Activated CD4-positive, alpha-beta memory T cell treated with anti-CD3 and anti-CD28 coated beads, Interleukin-2, amount 10 ng/mL, durations not matched to agents 7 days and 5 days (primary cell): ENCODE measurements around the gene CCDC180. TPM values are rescaled to one million over a fixed set of nuclear protein-coding genes. Genes with fewer than 3 reads are reported as not detected.
"Not testable (repeated sequence)": the region's sequence is repeated elsewhere in the genome, so short reads cannot be mapped to it uniquely, and the experiment has no call there.

ENCODE experiments used
- CTCF ChIA-PET: fragments of 350-600 bp; sonication (Branson Sonifier 250); formaldehyde crosslinking; loops from one replicate; lab custom pipeline; 2021; ENCODE audit warnings: antibody characterized with exemption, inconsistent platforms; lab: Charles Lee
- POLR2A ChIA-PET: fragments of 350-600 bp; sonication (Branson Sonifier 250); formaldehyde crosslinking; loops from one replicate; lab custom pipeline; 2021; ENCODE audit warnings: antibody characterized with exemption; lab: Charles Lee
- DNase-seq: peaks from one replicate; pipeline ENCODE4 v3.0.0-alpha.2; 2020
- H3K27ac Mint-ChIP-seq: one replicate; pipeline ENCODE4 v1.8.0; 2021; ENCODE audit warnings: mild to moderate bottlenecking, mixed read lengths
- H3K27me3 Mint-ChIP-seq: one replicate; pipeline ENCODE4 v1.8.0; 2021; ENCODE audit warnings: mixed read lengths
- H3K36me3 Mint-ChIP-seq: one replicate; pipeline ENCODE4 v1.8.0; 2021; ENCODE audit warnings: low read depth, mixed read lengths
- H3K4me1 Mint-ChIP-seq: one replicate; pipeline ENCODE4 v1.8.0; 2021; ENCODE audit warnings: mixed read lengths
- H3K4me3 Mint-ChIP-seq: one replicate; pipeline ENCODE4 v1.8.0; 2021; ENCODE audit warnings: mild to moderate bottlenecking, mixed read lengths
- H3K9me3 Mint-ChIP-seq: one replicate; pipeline ENCODE4 v1.8.0; 2021; ENCODE audit warnings: mixed read lengths
- total RNA-seq, 2 experiments: library from RNA; stranded (reverse); gene quantifications; one replicate each; pipeline ENCODE4 v1.2.3, GENCODE V29; 2021

The CCDC180 gene
- total RNA-seq: 1 to 10 TPM; 3.3 to 5.1 TPM

DNA sequence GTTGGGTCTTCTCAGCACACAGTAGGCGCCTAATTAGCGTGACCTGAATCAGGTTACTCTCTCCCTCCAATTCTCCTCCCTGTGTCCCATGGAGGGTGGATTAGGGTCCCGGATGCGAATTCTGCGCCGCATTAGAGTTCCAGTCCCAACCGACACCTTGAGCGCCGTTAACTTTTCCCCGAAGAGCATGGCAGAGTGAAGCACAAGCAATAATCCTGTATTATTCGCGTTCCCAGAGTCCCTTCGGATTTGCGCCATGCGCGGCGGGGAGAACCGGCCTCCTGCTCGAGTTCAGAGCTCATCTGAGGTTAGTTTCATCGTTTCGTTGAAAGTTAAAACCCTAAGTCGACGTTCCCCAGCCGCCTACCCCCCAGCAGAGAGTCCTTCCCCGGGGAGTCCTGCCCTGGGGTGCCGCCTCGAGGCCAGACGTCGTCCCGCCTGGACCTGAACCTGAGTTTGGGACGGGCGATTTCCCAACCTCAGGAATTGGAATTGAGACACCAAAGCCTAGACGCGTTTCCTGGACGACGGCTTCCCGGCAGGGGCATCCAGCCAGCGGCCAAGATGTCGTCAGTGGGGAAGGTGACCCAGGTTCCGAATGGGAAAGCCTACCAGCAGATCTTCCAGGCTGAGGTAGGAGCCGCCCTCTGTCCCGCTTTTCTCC, at the start of gene CCDC180:
CCDC180 (plus strand) TSS at position 160 of the 664 bp plus-strand sequence; CDS start at position 565, 405 bp downstream.
- ChIA-PET CTCF (no interaction called here), POLR2A (no interaction called here)
- Mint-ChIP-seq H3K36me3 (no peaks in the 10 kb centered on the region), H3K4me1 (no peaks in the 10 kb centered on the region), H3K27me3 (peaks cover 4% of the 10 kb centered on the region), H3K4me3 (no peak within 1 kb of the TSS), H3K27ac (no peak within 1 kb of the TSS), H3K9me3 (peaks cover 2% of the 10 kb centered on the region)
- no peak for DNase-seq

DNA sequence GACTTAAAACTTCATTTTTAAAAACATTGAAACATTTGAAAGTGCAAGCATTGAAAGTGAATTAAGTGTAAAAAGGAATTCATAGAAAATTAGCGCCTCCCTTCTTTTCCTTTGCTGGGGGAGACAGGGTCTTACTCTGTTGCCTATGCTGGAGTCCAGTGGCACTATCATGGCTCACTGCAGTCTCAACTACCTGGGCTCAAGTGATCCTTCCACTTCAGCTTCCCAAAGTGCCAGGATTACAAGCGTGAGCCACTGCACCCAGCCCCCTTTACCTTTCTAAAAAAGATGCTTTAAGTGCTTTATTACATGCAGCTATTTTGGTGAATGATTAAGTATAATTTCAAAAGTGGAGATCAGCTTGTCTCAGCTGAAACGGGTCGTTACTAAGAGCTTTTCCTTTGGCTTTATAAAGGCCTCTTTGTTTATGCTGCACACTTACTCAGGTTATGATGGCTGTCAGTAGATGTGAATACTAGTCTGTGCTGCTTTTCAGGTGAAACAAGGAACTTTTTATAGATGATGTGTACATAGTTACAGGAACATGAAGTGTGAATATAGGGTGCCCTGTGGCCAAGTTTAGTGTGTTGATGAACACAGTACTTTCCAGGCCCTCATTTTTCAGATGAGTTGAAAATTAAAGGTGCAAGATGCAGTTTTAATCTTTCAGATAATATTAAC, 47.5 kb upstream of the CCDC180 start:
- H3K27me3 Mint-ChIP-seq, H3K4me3 Mint-ChIP-seq, POLR2A ChIA-PET, H3K27ac Mint-ChIP-seq, H3K36me3 Mint-ChIP-seq, H3K4me1 Mint-ChIP-seq, DNase-seq, H3K9me3 Mint-ChIP-seq, CTCF ChIA-PET: not testable (repeated sequence)

- Mint-ChIP-seq H3K9me3 (no peaks in the 10 kb centered on the region), H3K36me3 (no peaks in the 10 kb centered on the region), H3K27me3 (no peaks in the 10 kb centered on the region), H3K4me3 (no peak overlapping the region), H3K4me1 (no peaks in the 10 kb centered on the region), H3K27ac (no peak overlapping the region)
- no peak for DNase-seq
- CTCF ChIA-PET: no interaction called here
- POLR2A ChIA-PET: no interaction called here
Observed at GRCh38 chr9:97271292-97271691, 36.2 kb upstream of the CCDC180 start.

DNA sequence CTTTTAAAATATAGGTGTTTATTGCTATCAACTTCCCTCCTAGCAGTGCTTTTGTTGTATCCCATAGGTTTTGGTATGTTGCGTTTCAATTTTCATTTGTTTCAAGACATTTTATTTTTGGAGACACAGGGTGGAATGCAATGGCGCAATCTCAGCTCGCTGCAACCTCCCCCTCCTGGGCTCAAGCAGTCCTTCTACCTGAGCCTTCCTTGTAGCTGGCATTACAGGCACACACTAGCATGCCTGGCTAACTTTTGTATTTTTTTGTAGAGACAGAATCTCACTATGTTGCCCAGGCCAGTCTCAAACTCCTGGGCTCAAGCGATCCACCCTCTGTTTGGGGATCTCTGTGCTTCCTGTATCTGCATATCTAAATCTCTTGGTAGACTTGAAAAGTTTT, 35.4 kb upstream of the CCDC180 start:
- POLR2A ChIA-PET: no interaction called here
- H3K27me3 Mint-ChIP-seq: no peaks in the 10 kb centered on the region

DNA sequence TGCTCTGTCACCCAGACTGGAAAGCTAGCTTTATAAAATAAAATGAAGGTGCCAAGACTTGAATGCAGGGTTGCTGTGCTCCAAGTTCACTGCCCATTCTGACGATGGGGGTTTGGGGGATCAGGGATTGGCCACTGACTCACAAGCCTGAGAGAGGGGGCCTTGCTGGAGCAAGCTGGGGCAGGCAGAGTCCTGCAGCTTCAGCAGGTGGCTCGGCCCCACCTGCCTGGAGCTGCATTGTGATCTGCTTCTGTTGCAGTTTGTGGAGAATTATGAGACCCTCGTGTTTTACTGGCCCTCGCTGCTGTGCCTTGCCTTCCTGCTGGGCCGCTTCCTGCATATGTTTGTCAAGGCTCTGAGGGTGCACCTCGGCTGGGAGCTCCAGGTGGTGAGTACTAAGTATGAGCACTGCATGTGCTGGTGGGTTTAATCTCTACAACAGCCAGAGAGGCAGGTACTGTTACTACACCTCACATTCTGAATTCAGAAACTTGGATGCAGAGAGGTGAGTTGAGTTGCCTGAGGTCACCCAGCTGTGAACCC, 31.1 kb upstream of the CCDC180 start:
- DNase-seq: no peak
- H3K27me3 Mint-ChIP-seq: no peaks in the 10 kb centered on the region
- ChIA-PET POLR2A (no interaction called here), CTCF (interaction anchor here (1.3 kb wide), 1 partner anchor 322 kb away, joined by 3 read pairs; no protein-coding TSS in a partner anchor)
- peaks cover 37% of the 10 kb centered on the region for H3K36me3 Mint-ChIP-seq
- no peaks in the 10 kb centered on the region for H3K9me3 Mint-ChIP-seq
- no peak overlapping the region for H3K27ac Mint-ChIP-seq
- no peaks in the 10 kb centered on the region for H3K4me1 Mint-ChIP-seq
- H3K4me3 Mint-ChIP-seq: no peak overlapping the region

More for the DNA sequence above, 35.4 kb upstream of the CCDC180 start:
- Mint-ChIP-seq H3K9me3 (no peaks in the 10 kb centered on the region), H3K27ac (no peak overlapping the region), H3K36me3 (peaks cover 6% of the 10 kb centered on the region), H3K4me1 (no peaks in the 10 kb centered on the region), H3K4me3 (no peak overlapping the region)
- CTCF ChIA-PET: no interaction called here
- DNase-seq: no peak

GRCh38 chr9:97277953-97278352, 29.5 kb upstream of the CCDC180 start:
- no peaks in the 10 kb centered on the region for H3K9me3 Mint-ChIP-seq
- no peaks in the 10 kb centered on the region for H3K27me3 Mint-ChIP-seq
- CTCF ChIA-PET: interaction anchor here (1.3 kb wide), 1 partner anchor 321 kb away, joined by 3 read pairs; no protein-coding TSS in a partner anchor
- DNase-seq: no peak
- POLR2A ChIA-PET: no interaction called here
- H3K27ac Mint-ChIP-seq: no peak overlapping the region
- H3K4me3 Mint-ChIP-seq: no peak overlapping the region
- no peaks in the 10 kb centered on the region for H3K4me1 Mint-ChIP-seq
- peaks cover 51% of the 10 kb centered on the region for H3K36me3 Mint-ChIP-seq

DNA sequence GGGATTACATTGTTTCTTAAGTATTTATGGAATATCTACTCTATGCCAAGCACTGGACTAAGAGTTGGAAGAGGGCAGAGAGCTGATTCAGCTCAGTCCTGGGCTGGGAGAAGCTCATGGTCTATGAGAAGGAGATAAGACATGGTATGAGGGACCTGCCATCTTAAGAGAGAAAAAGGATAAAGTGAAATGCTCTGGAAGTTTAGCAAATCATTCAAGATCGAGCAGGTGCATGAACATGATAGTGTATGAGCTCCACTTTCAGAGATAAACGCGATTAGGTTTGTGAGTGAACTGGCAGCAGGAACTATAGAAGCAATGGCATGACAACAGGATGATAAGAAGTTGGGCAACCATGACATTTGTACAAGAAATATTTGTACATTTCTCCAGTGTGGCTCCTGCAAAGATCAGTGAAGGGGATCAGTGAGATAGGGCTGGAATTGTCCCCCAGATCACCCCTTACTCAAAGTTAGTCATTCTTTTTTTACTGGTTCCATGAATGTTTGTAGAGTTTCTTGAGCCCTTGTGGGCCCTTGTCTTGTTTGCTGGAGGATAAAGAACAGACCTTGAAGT, 26.6 kb upstream of the CCDC180 start:
- H3K27ac Mint-ChIP-seq: no peak overlapping the region
- H3K36me3 Mint-ChIP-seq: peaks cover 69% of the 10 kb centered on the region
- CTCF ChIA-PET: no interaction called here
- H3K4me3 Mint-ChIP-seq: no peak overlapping the region
- no peaks in the 10 kb centered on the region for H3K27me3 Mint-ChIP-seq
- POLR2A ChIA-PET: no interaction called here
- no peaks in the 10 kb centered on the region for H3K9me3 Mint-ChIP-seq
- no peaks in the 10 kb centered on the region for H3K4me1 Mint-ChIP-seq
- no peak for DNase-seq

- H3K27me3 Mint-ChIP-seq: no peaks in the 10 kb centered on the region
- POLR2A ChIA-PET: no interaction called here
- H3K9me3 Mint-ChIP-seq: peaks cover 8% of the 10 kb centered on the region
- H3K27ac Mint-ChIP-seq: no peak overlapping the region
- no peak overlapping the region for H3K4me3 Mint-ChIP-seq
- no peaks in the 10 kb centered on the region for H3K4me1 Mint-ChIP-seq
- no peak for DNase-seq
- H3K36me3 Mint-ChIP-seq: peaks cover 67% of the 10 kb centered on the region
- CTCF ChIA-PET: no interaction called here
Observed at GRCh38 chr9:97283768-97284167, 23.7 kb upstream of the CCDC180 start.

DNA sequence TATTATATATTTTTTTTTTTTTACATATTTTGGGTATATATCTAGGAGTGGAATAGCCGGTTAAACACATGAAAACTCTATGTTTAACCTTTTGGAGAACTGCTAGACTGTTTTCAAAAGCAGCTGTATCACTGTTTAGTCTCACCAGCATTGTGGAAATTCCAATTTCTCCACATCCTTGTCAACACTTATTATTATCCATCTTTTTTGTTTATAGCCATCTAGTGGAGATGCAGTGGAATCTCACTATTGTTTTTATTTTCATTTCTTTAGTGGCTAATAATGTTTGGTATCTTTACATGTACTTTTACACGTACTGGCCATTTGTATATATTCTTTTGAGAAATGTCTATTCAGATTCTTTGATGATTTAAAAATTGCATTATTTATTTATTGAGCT, 22.7 kb upstream of the CCDC180 start:
- CTCF ChIA-PET: no interaction called here

DNA sequence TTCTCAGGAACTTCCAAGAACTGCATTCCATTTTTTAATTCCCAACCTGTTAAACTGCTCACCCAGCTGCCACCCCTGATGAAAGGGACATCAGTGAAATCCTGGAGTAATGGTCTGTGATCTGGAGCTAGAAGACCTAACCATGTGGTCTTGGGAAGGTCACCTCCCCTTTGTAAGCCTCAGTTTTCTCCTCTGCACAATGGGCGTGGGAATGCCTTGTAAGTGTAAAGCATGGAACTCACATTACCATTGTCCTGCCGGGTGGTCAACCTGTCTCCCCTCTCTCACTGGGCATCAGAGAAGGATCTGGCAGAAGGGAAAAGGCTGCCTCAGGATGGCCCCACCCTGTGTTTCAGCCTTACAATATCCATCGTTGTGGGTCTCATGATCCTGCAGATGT, 15.3 kb upstream of the CCDC180 start:
- no peak overlapping the region for H3K4me3 Mint-ChIP-seq
- POLR2A ChIA-PET: no interaction called here
- no peaks in the 10 kb centered on the region for H3K4me1 Mint-ChIP-seq
- H3K27ac Mint-ChIP-seq: no peak overlapping the region
- peaks cover 30% of the 10 kb centered on the region for H3K36me3 Mint-ChIP-seq
- H3K9me3 Mint-ChIP-seq: peaks cover 1% of the 10 kb centered on the region
- CTCF ChIA-PET: no interaction called here
- H3K27me3 Mint-ChIP-seq: no peaks in the 10 kb centered on the region
- no peak for DNase-seq

More for the DNA sequence above, 22.7 kb upstream of the CCDC180 start:
- Mint-ChIP-seq H3K27me3 (no peaks in the 10 kb centered on the region), H3K27ac (no peak overlapping the region), H3K4me3 (no peak overlapping the region), H3K36me3 (peaks cover 65% of the 10 kb centered on the region), H3K4me1 (no peaks in the 10 kb centered on the region), H3K9me3 (peaks cover 8% of the 10 kb centered on the region)
- DNase-seq: no peak
- POLR2A ChIA-PET: no interaction called here

GRCh38 chr9:97293207-97293721, 14.2 kb upstream of the CCDC180 start:
- Mint-ChIP-seq H3K9me3 (peaks cover 7% of the 10 kb centered on the region), H3K27me3 (no peaks in the 10 kb centered on the region), H3K36me3 (peaks cover 28% of the 10 kb centered on the region), H3K4me1 (no peaks in the 10 kb centered on the region), H3K4me3 (no peak overlapping the region), H3K27ac (no peak overlapping the region)
- no peak for DNase-seq
- ChIA-PET CTCF (no interaction called here), POLR2A (no interaction called here)

DNA sequence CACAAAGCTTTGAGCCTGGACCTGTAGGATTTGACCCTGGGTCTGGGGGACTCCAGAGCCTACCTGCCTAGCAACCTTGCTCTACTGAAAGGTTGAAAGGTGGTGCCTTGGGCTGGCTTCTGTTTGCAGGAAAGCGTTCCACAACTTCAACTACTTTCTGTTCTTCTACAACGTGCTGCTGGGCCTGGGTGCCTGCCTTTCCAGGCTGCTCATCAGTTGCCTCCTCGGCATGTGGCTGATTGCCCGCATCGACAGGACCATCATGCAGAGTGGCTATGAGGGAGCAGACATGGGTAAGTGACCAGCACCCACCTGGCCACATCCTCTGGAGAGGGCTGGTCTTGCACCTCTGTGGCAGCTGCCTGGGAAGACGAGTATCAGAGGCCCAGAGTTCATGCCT, 13.6 kb upstream of the CCDC180 start:
- CTCF ChIA-PET: no interaction called here

GRCh38 chr9:97297889-97298288, 9.6 kb upstream of the CCDC180 start:
- Mint-ChIP-seq H3K9me3 (peaks cover 12% of the 10 kb centered on the region), H3K27me3 (peaks cover 2% of the 10 kb centered on the region), H3K36me3 (peaks cover 23% of the 10 kb centered on the region), H3K4me3 (no peak overlapping the region), H3K4me1 (peaks cover 8% of the 10 kb centered on the region), H3K27ac (no peak overlapping the region)
- DNase-seq: no peak
- ChIA-PET CTCF (no interaction called here), POLR2A (no interaction called here)

More for the DNA sequence above, 13.6 kb upstream of the CCDC180 start:
- H3K27me3 Mint-ChIP-seq: no peaks in the 10 kb centered on the region
- no peak overlapping the region for H3K4me3 Mint-ChIP-seq
- peaks cover 25% of the 10 kb centered on the region for H3K36me3 Mint-ChIP-seq
- no peak overlapping the region for H3K27ac Mint-ChIP-seq
- POLR2A ChIA-PET: no interaction called here
- H3K9me3 Mint-ChIP-seq: peaks cover 7% of the 10 kb centered on the region
- H3K4me1 Mint-ChIP-seq: no peaks in the 10 kb centered on the region
- no peak for DNase-seq
